HG03103 (cell line): ENCODE measurements around the gene TMEM72.

ENCODE experiments used
- ATAC-seq: cut with Tn5 transposase; IDR thresholded peaks from one replicate; pipeline ENCODE4 v1.9.1; 2021; ENCODE audit warnings: low read depth; ENCODE audit not compliant: unreplicated experiment

The TMEM72 gene

GRCh38 chr10:44932517-44933450 is 21.6 kb downstream of the TMEM72 start:
- ATAC-seq: peak; percentile 96

GRCh38 chr10:44933451-44934321 is 22.5 kb downstream of the TMEM72 start:
- ATAC-seq: no peak

- ATAC-seq: no peak
These were observed 23.5 kb downstream of the TMEM72 start for GRCh38 chr10:44934416-44935200.

GRCh38 chr10:44935201-44935965 is 24.2 kb downstream of the TMEM72 start:
- no peak for ATAC-seq

- ATAC-seq: no peak
These were observed 24.8 kb downstream of the TMEM72 start for GRCh38 chr10:44935966-44936295.

GRCh38 chr10:44936314-44936975 is 25.3 kb downstream of the TMEM72 start:
- no peak for ATAC-seq

GRCh38 chr10:44937196-44938005 is 26.3 kb downstream of the TMEM72 start:
- ATAC-seq: no peak

- no peak for ATAC-seq
These were observed 27.8 kb downstream of the TMEM72 start for GRCh38 chr10:44938956-44939355.

GRCh38 chr10:44939691-44940401 is 28.7 kb downstream of the TMEM72 start:
- no peak for ATAC-seq

GRCh38 chr10:44944354-44944753 is 33.2 kb downstream of the TMEM72 start:
- no peak for ATAC-seq

GRCh38 chr10:44946205-44946604 is 35.1 kb downstream of the TMEM72 start:
- peak; percentile 42 for ATAC-seq

GRCh38 chr10:44947371-44948152 is 36.4 kb downstream of the TMEM72 start:
- ATAC-seq: peak; percentile 44

- ATAC-seq: no peak
These were observed 37.5 kb downstream of the TMEM72 start for GRCh38 chr10:44948642-44949041.

GRCh38 chr10:44949127-44949802 is 38.1 kb downstream of the TMEM72 start:
- no peak for ATAC-seq

- no peak for ATAC-seq
These were observed 38.8 kb downstream of the TMEM72 start for GRCh38 chr10:44949915-44950314.

GRCh38 chr10:44950326-44951225 is 39.4 kb downstream of the TMEM72 start:
- ATAC-seq: no peak
